Lower leg skin (tissue), 4 donors: ENCODE results near the gene CHST2. TPM values are rescaled to one million over a fixed set of nuclear protein-coding genes. Genes with fewer than 3 reads are reported as not detected.

ENCODE experiments used
- DNase-seq, 2 donors: peaks; one replicate each; pipeline ENCODE4 v3.0.0-alpha.2; 2019; ENCODE audit warnings: low spot score in 2 of 2
- H3K4me3 ChIP-seq: fragments of 200-600 bp; sonication (generic); 2 replicates; pipeline ENCODE4 v1.5.1; 2017; ENCODE audit warnings: mild to moderate bottlenecking, low read depth; ENCODE audit not compliant: poor library complexity, severe bottlenecking
- CTCF ChIP-seq, 3 donors: fragments of 450-650 bp; IDR thresholded peaks; one replicate each; pipeline ENCODE4 v1.5.1; 2016; ENCODE audit warnings: antibody characterized with exemption in 3 of 3, mild to moderate bottlenecking in 3 of 3, moderate library complexity in 2 of 3
- POLR2A ChIP-seq, 2 donors: fragments of 450-650 bp; IDR thresholded peaks; one replicate each; pipeline ENCODE4 v1.6.1; 2016 to 2017; ENCODE audit warnings: antibody characterized with exemption in 2 of 2, mild to moderate bottlenecking in 1 of 2, moderate library complexity in 1 of 2
- WGBS, 2 donors: methylation state at CpG; one replicate each; pipeline ENCODE4 v1.1.5; 2018; 5-methylcytosine and 5-hydroxymethylcytosine counted together
- intact Hi-C: fragments of 100-400 bp; cut with DNase I; formaldehyde crosslinking; loops from one replicate; pipeline ENCODE4 v1.15.0; 2023; ENCODE audit warnings: low total_unique reads
- total RNA-seq, 4 donors: library from RNA; depleted of rRNA; stranded (reverse); fragments of >200 nt; gene quantifications; one replicate each; pipeline ENCODE4 v1.1.0, GENCODE V29; 2016

Gene CHST2
- total RNA-seq, 4 donors from 2014 or later: 2.2 to 14.7 (median 4.4) TPM

- no peak overlapping the region for H3K4me3 ChIP-seq
- DNase-seq: no peak
- 68 to 75% methylated on average over 6 of the region's 6 CpGs for WGBS, 2 donors
- intact Hi-C loops: no loop called here
- TF ChIP-seq POLR2A (IDR thresholded peaks at IDR 0.05) (no peak), CTCF (IDR thresholded peaks at IDR 0.05) (no peak)
Measured at GRCh38 chr3:143170074-143170473, 50.5 kb downstream of the CHST2 start.

GRCh38 chr3:143170676-143171075 lies 51.1 kb downstream of the CHST2 start:
- 0% methylated on average over 1 of the region's 1 CpG for WGBS, 2 donors
- DNase-seq: no peak
- intact Hi-C loops: no loop called here
- no peak overlapping the region for H3K4me3 ChIP-seq
- no peak for TF ChIP-seq POLR2A (IDR thresholded peaks at IDR 0.05)
- no peak for TF ChIP-seq CTCF (IDR thresholded peaks at IDR 0.05)

- no peak overlapping the region for H3K4me3 ChIP-seq
- no peak for DNase-seq
- intact Hi-C loops: no loop called here
- TF ChIP-seq CTCF (IDR thresholded peaks at IDR 0.05) (no peak), POLR2A (IDR thresholded peaks at IDR 0.05) (no peak)
- 48 to 55% methylated on average over 3 of the region's 3 CpGs for WGBS, 2 donors
Measured at GRCh38 chr3:143171141-143171980, 51.8 kb downstream of the CHST2 start.

- H3K4me3 ChIP-seq: no peak overlapping the region
- DNase-seq: no peak
- no peak for TF ChIP-seq CTCF (IDR thresholded peaks at IDR 0.05)
- no peak for TF ChIP-seq POLR2A (IDR thresholded peaks at IDR 0.05)
- WGBS, 2 donors: 81 to 87% methylated on average over 5 of the region's 5 CpGs
- intact Hi-C loops: no loop called here
Measured at GRCh38 chr3:143172062-143172794, 52.7 kb downstream of the CHST2 start.

GRCh38 chr3:143172795-143173145 lies 53.2 kb downstream of the CHST2 start:
- DNase-seq: no peak
- intact Hi-C loops: no loop called here
- H3K4me3 ChIP-seq: no peak overlapping the region
- WGBS, 2 donors: 45 to 83% methylated on average over 2 of the region's 2 CpGs
- TF ChIP-seq CTCF (IDR thresholded peaks at IDR 0.05) (no peak), POLR2A (IDR thresholded peaks at IDR 0.05) (no peak)
